GM12878 (cell line): ENCODE measurements around the gene EFCAB13.
"Not testable (repeated sequence)": the region's sequence is repeated elsewhere in the genome, so short reads cannot be mapped to it uniquely, and the experiment has no call there.

Experiments
- CHD1 ChIP-seq: IDR thresholded peaks from 2 replicates; pipeline ENCODE4 v1.6.1; 2012; ENCODE audit warnings: low read depth, low read length, improper control_type of control experiment
- CHD4 ChIP-seq: fragments of 200-600 bp; sonication (generic); IDR thresholded peaks from 2 replicates; pipeline ENCODE4 v1.6.1; 2016; ENCODE audit warnings: mild to moderate bottlenecking
- CTCF ChIP-seq, 3 experiments: IDR thresholded peaks in 2 of 3; conservative IDR thresholded peaks in 1 of 3; 2 replicates each; pipeline ENCODE4 v1.5.1; 2011; ENCODE audit warnings: low read depth in 3 of 3, low read length in 3 of 3, mild to moderate bottlenecking in 3 of 3, control low read depth in 2 of 3, moderate library complexity in 2 of 3, inconsistent platforms in 1 of 3, mixed read lengths in 1 of 3; ENCODE audit not compliant: control insufficient read depth in 2 of 3, insufficient read depth in 1 of 3; ENCODE audit errors: extremely low read depth in 1 of 3
- EZH2 ChIP-seq: IDR thresholded peaks from 2 replicates; pipeline ENCODE4 v1.6.1; 2012; ENCODE audit warnings: low read depth, mild to moderate bottlenecking, control low read depth, inconsistent platforms, low read length, borderline replicate concordance; ENCODE audit not compliant: control insufficient read depth
- HCFC1 ChIP-seq: fragments of 150-350 bp; IDR thresholded peaks from 2 replicates; pipeline ENCODE4 v1.6.1; 2014; ENCODE audit warnings: low read length
- POLR2A ChIP-seq: IDR thresholded peaks from 2 replicates; pipeline ENCODE4 v1.6.1; 2011; ENCODE audit warnings: low read depth, mild to moderate bottlenecking, low read length
- SIN3A ChIP-seq: IDR thresholded peaks from 2 replicates; pipeline ENCODE4 v1.6.1; 2012; ENCODE audit warnings: low read depth, low read length, improper control_type of control experiment
- SIX5 ChIP-seq: IDR thresholded peaks from 2 replicates; pipeline ENCODE4 v1.6.1; 2011; ENCODE audit warnings: mild to moderate bottlenecking, low read depth, low read length, moderate library complexity; ENCODE audit not compliant: severe bottlenecking
- SP1 ChIP-seq: IDR thresholded peaks from one replicate; pipeline ENCODE4 v1.6.1; 2011; ENCODE audit warnings: low read depth, low read length
- TAF1 ChIP-seq: IDR thresholded peaks from 2 replicates; pipeline ENCODE4 v1.6.1; 2011; ENCODE audit warnings: mild to moderate bottlenecking, low read depth, low read length, borderline replicate concordance

GRCh38 chr17:47397532-47398128, 73.9 kb downstream of the EFCAB13 start:
- not testable (repeated sequence) for TF ChIP-seq CHD1; SIX5; TAF1; SP1; SIN3A; CTCF (IDR thresholded peaks at IDR 0.05 in 2 of 3, conservative IDR thresholded peaks at IDR 0.05 in 1 of 3; ENCODE audit: control insufficient read depth in 2 of 3, extremely low read depth in 1 of 3, insufficient read depth in 1 of 3, low read depth in 3 of 3, low read length in 3 of 3); EZH2; HCFC1; POLR2A; CHD4
